HG03432 (cell line): ENCODE measurements around the gene NANP.
"Not testable (repeated sequence)": the region's sequence is repeated elsewhere in the genome, so short reads cannot be mapped to it uniquely, and the experiment has no call there.

ENCODE experiments used
- ATAC-seq: cut with Tn5 transposase; IDR thresholded peaks from one replicate; pipeline ENCODE4 v1.9.1; 2021; ENCODE audit warnings: mild to moderate bottlenecking, moderate library complexity; ENCODE audit not compliant: unreplicated experiment

NANP gene

GRCh38 chr20:25608774-25609173, 15.0 kb downstream of the NANP start:
- ATAC-seq = no peak

- no peak for ATAC-seq
These were observed 17.6 kb downstream of the NANP start for GRCh38 chr20:25606094-25606695.

- ATAC-seq = no peak
These were observed 18.7 kb downstream of the NANP start for GRCh38 chr20:25605148-25605547.

GRCh38 chr20:25604611-25605010, 19.2 kb downstream of the NANP start:
- ATAC-seq = no peak

GRCh38 chr20:25602914-25603309, 20.9 kb downstream of the NANP start:
- not testable (repeated sequence) for ATAC-seq

- not testable (repeated sequence) for ATAC-seq
These were observed 21.5 kb downstream of the NANP start for GRCh38 chr20:25602191-25602913.

GRCh38 chr20:25601659-25602058, 22.2 kb downstream of the NANP start:
- no peak for ATAC-seq

GRCh38 chr20:25600632-25601031, 23.2 kb downstream of the NANP start:
- no peak for ATAC-seq

GRCh38 chr20:25592135-25592852, 31.5 kb downstream of the NANP start:
- ATAC-seq = no peak

GRCh38 chr20:25590778-25591177, 33.0 kb downstream of the NANP start:
- ATAC-seq = not testable (repeated sequence)

GRCh38 chr20:25588491-25588890, 35.3 kb downstream of the NANP start:
- ATAC-seq = no peak

- ATAC-seq = no peak
These were observed 36.3 kb downstream of the NANP start for GRCh38 chr20:25587536-25587935.

GRCh38 chr20:25586877-25587276, 36.9 kb downstream of the NANP start:
- no peak for ATAC-seq

- peak; percentile 66 for ATAC-seq
These were observed 38.7 kb downstream of the NANP start, which contains the start of gene NINL for GRCh38 chr20:25584905-25585704. Gene NINL (minus strand): TSS chr20:25585531. CDS start chr20:25526587, 58,944 bp downstream.

GRCh38 chr20:25583607-25584006, 40.2 kb downstream of the NANP start:
- ATAC-seq = not testable (repeated sequence)

GRCh38 chr20:25580711-25581110, 43.1 kb downstream of the NANP start:
- ATAC-seq = no peak

GRCh38 chr20:25579081-25579770, 44.6 kb downstream of the NANP start:
- ATAC-seq = no peak

GRCh38 chr20:25576783-25577530, 46.9 kb downstream of the NANP start:
- no peak for ATAC-seq

- no peak for ATAC-seq
These were observed 49.4 kb downstream of the NANP start for GRCh38 chr20:25574411-25574810.
